Measurements from ENCODE around the gene ANKRD33B.

The ANKRD33B gene

GRCh38 chr5:10639846-10640368 lies 76.0 kb downstream of the ANKRD33B start:
- DNase-seq = no peak

DNA sequence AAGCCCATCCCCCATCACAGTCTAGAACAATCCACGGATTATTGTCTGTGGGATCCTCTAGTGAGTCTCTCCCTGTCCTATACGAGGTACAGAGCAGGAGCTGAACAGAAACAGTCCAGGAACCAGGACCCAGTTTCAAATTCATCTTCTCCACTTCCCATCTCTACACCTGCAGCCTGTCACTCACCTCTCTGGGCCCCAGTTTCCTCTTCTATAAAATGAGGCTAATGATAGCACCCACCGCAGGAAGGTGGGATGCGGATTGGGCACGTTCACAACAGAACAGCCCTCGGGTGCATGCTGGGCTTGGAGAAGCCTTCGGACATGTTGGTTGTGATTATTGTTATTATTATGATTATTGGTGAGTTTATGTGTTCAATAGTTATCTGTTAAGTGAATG lies 78.5 kb downstream of the ANKRD33B start:
- DNase-seq = no peak

DNA sequence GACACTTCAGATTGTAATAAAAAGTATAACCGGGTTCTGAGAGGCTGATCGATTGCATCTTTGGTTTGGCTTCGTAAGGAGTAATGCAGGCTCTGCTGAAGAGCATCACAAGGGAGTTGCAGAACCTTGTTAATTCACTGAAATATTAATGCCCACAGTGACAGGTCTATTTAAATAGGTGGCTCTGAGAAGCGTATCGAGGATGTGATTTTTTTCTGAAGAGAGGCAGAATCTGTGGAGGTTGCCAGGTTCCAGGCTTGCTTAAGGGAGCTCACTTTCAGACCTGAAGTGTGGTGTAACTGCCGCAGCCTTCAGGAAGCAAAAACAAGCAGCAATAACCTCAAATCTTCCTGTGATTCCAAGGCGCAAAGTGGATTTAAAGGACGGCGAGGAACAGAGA lies 80.3 kb downstream of the ANKRD33B start:
- DNase-seq = no peak

DNA sequence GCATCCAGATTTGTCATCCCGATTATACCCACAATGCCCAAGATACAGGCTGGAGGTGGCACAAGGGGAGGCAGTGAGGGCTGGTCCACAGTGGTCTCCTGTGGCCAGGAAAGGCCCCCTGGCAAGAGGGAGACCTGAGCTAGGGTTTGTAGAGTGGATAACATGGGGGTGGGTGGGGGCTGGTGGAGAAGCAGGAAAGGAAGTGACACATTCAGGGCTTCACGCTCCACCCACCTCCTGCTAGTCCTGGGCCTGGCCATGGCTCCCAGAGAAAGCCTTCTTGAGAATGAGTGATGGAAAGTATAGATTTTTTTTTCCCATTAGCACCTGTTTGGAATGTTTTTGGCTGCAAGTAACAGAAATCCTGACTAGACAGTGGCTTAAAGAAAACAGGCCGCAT lies 81.3 kb downstream of the ANKRD33B start:
- no peak for DNase-seq

GRCh38 chr5:10645671-10646070 lies 81.8 kb downstream of the ANKRD33B start:
- DNase-seq = no peak

- no peak for DNase-seq
These were observed 83.8 kb downstream of the ANKRD33B start for GRCh38 chr5:10647640-10648039.

- no peak for DNase-seq
These were observed 85.2 kb downstream of the ANKRD33B start for GRCh38 chr5:10648806-10649665.

DNA sequence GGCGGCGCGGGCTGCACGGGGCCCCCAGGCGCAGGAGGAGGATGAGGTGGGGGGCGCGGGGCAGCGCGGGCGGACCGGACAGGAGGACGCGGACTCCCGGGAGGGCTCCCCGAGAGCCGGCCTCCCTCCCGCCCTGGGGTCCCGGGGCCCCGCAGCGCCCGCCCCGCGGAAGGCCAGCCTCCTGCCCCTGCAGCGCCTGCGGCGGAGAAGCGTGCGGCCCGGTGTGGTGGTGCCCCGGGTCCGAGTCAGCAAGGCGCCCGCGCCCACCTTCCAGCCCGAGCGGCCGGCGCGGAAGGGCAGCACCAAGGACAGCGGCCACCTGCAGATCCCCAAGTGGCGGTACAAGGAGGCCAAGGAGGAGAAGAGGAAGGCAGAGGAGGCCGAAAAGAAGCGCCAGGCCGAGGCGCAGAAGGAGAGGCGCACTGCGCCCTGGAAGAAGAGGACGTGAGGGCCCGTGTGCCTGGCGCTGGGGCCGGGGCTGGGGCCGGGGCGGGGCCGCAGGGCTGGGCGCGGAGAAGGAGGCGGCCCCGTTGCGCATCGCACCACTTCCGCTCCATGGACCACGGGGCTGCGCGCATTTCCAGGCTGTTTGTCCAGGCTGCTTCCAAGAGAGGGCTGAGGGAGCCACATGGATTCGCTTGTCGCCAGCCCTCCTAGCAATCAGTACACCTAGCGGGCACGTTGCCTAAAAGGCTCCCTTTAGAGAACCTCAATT lies 86.0 kb downstream of the ANKRD33B start:
- no peak for DNase-seq

- no peak for DNase-seq
These were observed 88.3 kb downstream of the ANKRD33B start for GRCh38 chr5:10652151-10652550.

DNA sequence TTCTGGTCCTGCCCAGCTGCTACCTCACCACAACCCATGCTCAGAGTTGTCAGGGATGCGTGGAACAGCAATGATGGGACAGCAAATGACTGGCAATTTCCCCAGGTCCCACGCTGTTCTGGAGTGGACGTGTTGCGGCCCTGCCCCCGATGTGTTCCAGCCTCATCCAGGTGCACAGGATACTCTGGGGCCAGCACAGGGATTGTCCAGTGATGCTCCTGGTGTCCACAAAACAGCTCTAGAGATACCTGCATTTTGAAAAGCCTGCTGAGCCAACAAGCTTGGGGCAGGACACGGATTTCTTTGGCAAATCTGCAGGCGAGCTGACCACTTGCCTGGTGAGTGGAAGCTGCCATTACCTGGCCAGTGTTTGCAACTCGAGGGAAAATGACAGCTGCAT lies 88.7 kb downstream of the ANKRD33B start:
- no peak for DNase-seq

- no peak for DNase-seq
These were observed 89.2 kb downstream of the ANKRD33B start for GRCh38 chr5:10653043-10653442.

- DNase-seq = no peak
These were observed 90.0 kb downstream of the ANKRD33B start for GRCh38 chr5:10653751-10654400.

DNA sequence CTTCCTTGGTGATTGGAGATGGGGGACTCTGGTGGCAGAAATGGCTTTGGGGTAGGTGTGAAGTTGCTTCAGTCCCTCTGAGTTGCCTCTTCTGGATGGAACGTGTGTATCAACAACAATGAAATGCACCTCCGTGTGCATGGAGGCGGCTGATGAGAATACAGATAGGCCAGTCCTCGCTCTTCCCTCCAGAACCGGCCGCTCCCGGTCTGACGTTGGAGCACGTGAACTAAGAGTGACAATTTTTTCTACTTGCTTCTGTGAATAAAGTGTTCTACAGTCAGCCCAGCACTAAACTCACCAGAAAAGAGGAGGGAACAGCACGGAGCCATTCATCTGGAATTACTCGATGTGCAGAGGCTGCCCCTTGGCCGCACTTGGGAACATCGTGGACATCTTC lies 90.7 kb downstream of the ANKRD33B start:
- DNase-seq = no peak

DNA sequence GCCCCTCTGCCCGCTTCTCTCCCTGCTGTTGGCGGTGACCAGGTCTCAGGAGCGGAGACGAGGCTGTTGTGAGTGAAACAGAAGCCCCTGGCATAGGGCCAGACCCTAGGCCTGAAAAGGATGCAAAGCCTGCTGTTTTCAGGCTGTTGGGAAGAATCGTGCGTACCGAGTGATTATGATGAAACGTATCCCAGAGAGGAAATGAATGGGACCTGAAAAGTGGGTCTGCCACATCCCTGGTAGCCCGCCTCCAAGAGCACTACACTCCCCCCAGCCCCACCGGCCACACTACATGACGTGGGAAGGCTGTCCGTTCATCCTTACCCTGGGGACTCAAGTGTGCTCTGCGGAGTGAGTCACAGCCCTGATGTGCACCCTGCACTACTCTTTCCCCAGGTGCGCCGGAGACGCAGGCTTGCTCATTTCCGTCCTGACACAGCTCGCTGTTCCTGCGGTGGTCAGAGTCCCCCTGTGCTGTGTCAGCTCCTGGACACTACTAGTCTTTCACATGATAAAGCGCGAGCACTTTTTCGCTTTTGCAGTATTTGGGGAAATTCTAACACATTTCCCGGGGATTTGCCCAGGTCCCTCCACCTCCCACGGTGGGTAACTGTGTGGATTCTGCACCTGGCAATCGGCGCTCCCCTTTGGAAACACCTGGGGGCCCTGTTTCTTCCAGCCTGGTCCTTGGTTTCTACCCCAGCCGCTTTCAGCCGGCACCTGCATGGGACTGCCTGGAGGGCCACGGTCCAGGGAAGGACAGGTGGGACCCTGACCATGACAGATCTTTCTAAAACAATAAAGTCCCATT lies 91.5 kb downstream of the ANKRD33B start:
- DNase-seq = no peak

DNA sequence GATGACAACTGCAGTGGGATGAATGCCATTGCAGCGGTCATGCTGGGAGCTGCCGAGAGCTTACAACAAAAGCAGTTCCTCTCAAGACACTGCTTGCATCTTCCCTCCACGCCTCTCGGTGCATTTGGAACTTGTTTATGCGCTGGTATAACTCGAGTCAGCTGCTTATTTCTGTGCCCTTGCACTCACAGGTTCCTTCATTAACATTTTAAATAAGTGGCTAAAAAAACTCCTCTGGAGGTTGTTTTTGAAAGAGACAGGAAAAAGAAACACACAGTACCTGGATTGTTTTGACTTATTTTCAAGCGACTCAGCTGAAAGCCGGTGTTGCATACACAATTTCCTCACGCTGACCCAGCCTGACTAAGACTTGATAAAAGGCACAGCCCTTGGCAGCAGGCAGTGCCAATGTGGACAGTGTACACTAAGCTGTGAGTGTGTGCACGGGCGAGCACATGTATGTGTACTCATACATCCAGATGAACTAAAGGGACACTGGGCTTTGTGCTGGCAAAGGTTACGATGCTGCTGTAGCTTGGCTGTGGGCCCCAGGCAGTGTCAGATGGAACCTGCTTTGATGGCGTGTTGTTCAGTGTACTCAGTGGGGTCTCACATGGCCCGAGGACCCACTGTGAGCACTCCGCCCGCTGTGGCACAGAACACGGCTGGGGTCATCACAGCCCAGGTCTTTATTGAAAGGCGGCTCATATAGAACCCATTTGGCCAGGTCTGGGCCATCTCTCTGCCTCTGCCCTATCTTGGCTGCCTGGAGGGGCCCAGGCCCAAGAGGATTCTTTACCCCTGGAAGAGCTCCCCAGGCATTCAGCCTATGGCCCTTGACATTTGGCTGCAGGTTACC lies 92.3 kb downstream of the ANKRD33B start:
- no peak for DNase-seq

DNA sequence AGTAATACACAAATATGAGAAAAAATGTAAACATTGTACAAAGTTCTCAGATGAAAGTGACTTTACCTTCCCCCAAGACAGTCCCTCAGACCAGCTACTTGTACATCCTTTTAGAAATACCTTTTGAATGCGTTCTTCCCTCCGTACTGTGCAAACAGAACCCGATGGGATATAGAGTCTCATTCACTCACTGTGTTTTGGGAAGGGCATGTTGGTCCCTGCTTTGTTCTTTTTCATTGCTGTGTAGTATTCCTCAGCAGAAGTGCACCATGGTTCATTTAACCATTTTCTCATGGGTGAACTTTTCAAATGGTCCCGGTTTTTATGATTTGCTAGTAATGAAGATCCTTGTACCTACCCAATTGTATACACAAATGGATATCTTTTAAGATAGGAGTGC lies 94.4 kb downstream of the ANKRD33B start:
- DNase-seq = no peak

DNA sequence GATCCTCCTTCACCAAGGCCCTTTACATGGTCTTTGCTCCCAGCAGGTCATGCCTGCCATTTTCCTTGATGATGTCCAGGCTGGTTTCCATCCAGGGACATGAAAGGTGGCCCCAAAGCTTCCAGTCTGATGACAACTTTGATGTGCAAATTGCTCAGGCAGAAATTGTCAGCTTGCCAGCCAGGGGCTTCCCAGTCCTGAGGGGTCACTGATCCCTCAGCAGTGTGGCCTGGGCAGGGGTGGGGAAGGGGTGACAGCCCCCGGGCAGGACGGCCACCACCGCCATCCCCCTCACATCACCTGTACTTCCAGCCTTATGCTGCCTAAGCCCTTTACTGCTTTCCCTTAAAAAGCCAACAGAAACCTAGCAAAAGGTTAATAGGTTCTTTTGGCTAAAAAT lies 96.3 kb downstream of the ANKRD33B start:
- DNase-seq = no peak

DNA sequence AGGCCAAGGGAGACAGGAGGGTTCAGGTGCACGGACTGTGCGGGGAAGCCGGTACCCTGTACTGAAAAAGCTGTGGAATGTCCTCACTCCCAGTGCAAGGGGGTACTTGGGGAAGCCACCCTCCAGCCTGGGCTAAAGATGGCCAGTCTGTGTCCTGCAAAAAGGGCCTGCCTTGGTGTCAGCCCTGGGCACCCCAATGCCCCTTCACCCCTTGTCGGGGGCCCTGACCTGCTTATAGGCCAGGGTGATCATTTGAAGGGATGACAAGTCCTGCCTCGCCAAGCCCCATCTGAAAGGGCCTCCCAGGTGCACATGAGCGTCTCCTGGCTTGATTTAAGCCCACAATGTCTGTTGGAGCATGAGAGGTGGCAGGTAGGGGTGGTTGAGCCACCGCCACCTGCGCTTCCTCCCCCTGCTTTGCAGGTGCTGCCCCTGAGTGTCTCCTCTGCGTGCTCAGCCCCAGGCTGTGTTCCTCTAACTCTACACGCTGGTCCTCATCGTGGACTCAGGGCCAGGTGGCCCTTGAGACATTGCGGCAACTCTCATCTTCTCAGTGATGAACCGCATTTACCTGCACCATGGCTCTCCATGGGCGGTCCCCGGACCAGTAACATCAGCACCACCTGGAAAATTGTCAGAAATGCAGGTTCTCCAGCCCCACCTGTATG lies 97.0 kb downstream of the ANKRD33B start:
- no peak for DNase-seq

- DNase-seq = no peak
These were observed 97.5 kb downstream of the ANKRD33B start for GRCh38 chr5:10661401-10661800.

GRCh38 chr5:10662083-10662482 lies 98.2 kb downstream of the ANKRD33B start:
- DNase-seq = no peak
